Mesodermal cell (in vitro differentiated cells): ENCODE results near the gene ANXA6.
A peak's percentile ranks its signal among the peaks of the same experiment; 100 is the strongest.

Experiments
- H3K27ac ChIP-seq: 2 replicates; pipeline ENCODE4 v1.7.0; 2013; ENCODE audit warnings: mild to moderate bottlenecking, low read depth, low read length, moderate library complexity; ENCODE audit not compliant: severe bottlenecking
- H3K36me3 ChIP-seq: 2 replicates; pipeline ENCODE4 v1.7.1; 2013; ENCODE audit warnings: mild to moderate bottlenecking, low read length, moderate library complexity; ENCODE audit not compliant: control insufficient read depth, insufficient read depth
- H3K4me1 ChIP-seq: one replicate; pipeline ENCODE4 v1.7.1; 2013; ENCODE audit warnings: mild to moderate bottlenecking, low read length; ENCODE audit not compliant: insufficient read depth, control insufficient read depth, poor library complexity, severe bottlenecking
- H3K4me3 ChIP-seq: 2 replicates; pipeline ENCODE4 v1.7.0; 2013; ENCODE audit warnings: low read length, control low read depth, mild to moderate bottlenecking; ENCODE audit not compliant: insufficient read depth, poor library complexity, severe bottlenecking; ENCODE audit errors: extremely low read depth
- H3K9me3 ChIP-seq: 2 replicates; pipeline ENCODE4 v1.7.1; 2013; ENCODE audit warnings: mild to moderate bottlenecking, low read length, moderate library complexity; ENCODE audit not compliant: control insufficient read depth
- WGBS, 2 experiments: methylation state at CpG; one replicate each; pipeline ENCODE4 v1.1.5; 2013; ENCODE audit warnings: missing lambda C conversion rate in 2 of 2; ENCODE audit not compliant: insufficient coverage in 2 of 2; 5-methylcytosine and 5-hydroxymethylcytosine counted together

Gene ANXA6

GRCh38 chr5:151079838-151080612 lies 77.6 kb downstream of the ANXA6 start:
- Histone ChIP-seq H3K9me3 (no peaks in the 10 kb centered on the region), H3K36me3 (peaks cover 13% of the 10 kb centered on the region), H3K27ac (peak overlapping the region; percentile 95), H3K4me3 (peak overlapping the region; percentile 76), H3K4me1 (peaks cover 9% of the 10 kb centered on the region)
- 9 to 18% methylated on average over 12 to 14 of the region's 21 CpGs for WGBS, 2 experiments

GRCh38 chr5:151078490-151079262 lies 78.9 kb downstream of the ANXA6 start:
- H3K4me1 ChIP-seq: peaks cover 9% of the 10 kb centered on the region
- 91 to 97% methylated on average over 14 of the region's 16 CpGs for WGBS, 2 experiments
- peaks cover 13% of the 10 kb centered on the region for H3K36me3 ChIP-seq
- H3K27ac ChIP-seq: no peak overlapping the region
- H3K9me3 ChIP-seq: no peaks in the 10 kb centered on the region
- no peak overlapping the region for H3K4me3 ChIP-seq

GRCh38 chr5:151077967-151078366 lies 79.6 kb downstream of the ANXA6 start:
- H3K36me3 ChIP-seq: peaks cover 15% of the 10 kb centered on the region
- no peak overlapping the region for H3K4me3 ChIP-seq
- peaks cover 9% of the 10 kb centered on the region for H3K4me1 ChIP-seq
- no peaks in the 10 kb centered on the region for H3K9me3 ChIP-seq
- H3K27ac ChIP-seq: no peak overlapping the region
- WGBS, 2 experiments: 87 to 100% methylated on average over 2 to 3 of the region's 3 CpGs

- no peak overlapping the region for H3K4me3 ChIP-seq
- 96 to 98% methylated on average over 8 to 9 of the region's 9 CpGs for WGBS, 2 experiments
These were observed 80.2 kb downstream of the ANXA6 start for GRCh38 chr5:151077419-151077818.

GRCh38 chr5:151076616-151077015 lies 81.0 kb downstream of the ANXA6 start:
- peaks cover 17% of the 10 kb centered on the region for H3K4me1 ChIP-seq
- 85 to 89% methylated on average over 4 to 5 of the region's 6 CpGs for WGBS, 2 experiments
- no peaks in the 10 kb centered on the region for H3K9me3 ChIP-seq
- H3K27ac ChIP-seq: no peak overlapping the region
- peaks cover 15% of the 10 kb centered on the region for H3K36me3 ChIP-seq
- H3K4me3 ChIP-seq: no peak overlapping the region

More at GRCh38 chr5:151077419-151077818, 80.2 kb downstream of the ANXA6 start:
- Histone ChIP-seq H3K4me1 (peaks cover 12% of the 10 kb centered on the region), H3K36me3 (peaks cover 15% of the 10 kb centered on the region), H3K9me3 (no peaks in the 10 kb centered on the region), H3K27ac (no peak overlapping the region)

GRCh38 chr5:151075698-151076331 lies 81.8 kb downstream of the ANXA6 start:
- no peak overlapping the region for H3K27ac ChIP-seq
- H3K36me3 ChIP-seq: peaks cover 15% of the 10 kb centered on the region
- no peak overlapping the region for H3K4me3 ChIP-seq
- H3K9me3 ChIP-seq: no peaks in the 10 kb centered on the region
- WGBS, 2 experiments: 87 to 88% methylated on average over 5 of the region's 5 CpGs
- peaks cover 18% of the 10 kb centered on the region for H3K4me1 ChIP-seq

GRCh38 chr5:151074557-151074956 lies 83.0 kb downstream of the ANXA6 start:
- H3K4me1 ChIP-seq: peaks cover 17% of the 10 kb centered on the region
- H3K4me3 ChIP-seq: no peak overlapping the region
- 100% methylated on average over 1 of the region's 2 CpGs; no CpG with 5 or more reads in 1 of the 2 experiments for WGBS, 2 experiments
- H3K27ac ChIP-seq: no peak overlapping the region
- H3K36me3 ChIP-seq: peaks cover 15% of the 10 kb centered on the region
- no peaks in the 10 kb centered on the region for H3K9me3 ChIP-seq

- Histone ChIP-seq H3K4me1 (peaks cover 24% of the 10 kb centered on the region), H3K9me3 (no peaks in the 10 kb centered on the region), H3K4me3 (no peak overlapping the region), H3K27ac (no peak overlapping the region), H3K36me3 (peaks cover 15% of the 10 kb centered on the region)
- WGBS, 2 experiments: 100% methylated on average over 1 of the region's 2 CpGs; no CpG with 5 or more reads in 1 of the 2 experiments
These were observed 84.3 kb downstream of the ANXA6 start for GRCh38 chr5:151073280-151073679.

- H3K4me1 ChIP-seq: peaks cover 25% of the 10 kb centered on the region
- WGBS, 2 experiments: 75% methylated on average over 3 of the region's 5 CpGs; no CpG with 5 or more reads in 1 of the 2 experiments
- H3K36me3 ChIP-seq: peaks cover 10% of the 10 kb centered on the region
- no peaks in the 10 kb centered on the region for H3K9me3 ChIP-seq
- peak overlapping the region; percentile 33 for H3K27ac ChIP-seq
- no peak overlapping the region for H3K4me3 ChIP-seq
These were observed 85.0 kb downstream of the ANXA6 start for GRCh38 chr5:151072630-151073025.

GRCh38 chr5:151071848-151072629 lies 85.5 kb downstream of the ANXA6 start:
- peak overlapping the region; percentile 33 for H3K27ac ChIP-seq

More at GRCh38 chr5:151071848-151072629, 85.5 kb downstream of the ANXA6 start:
- no peaks in the 10 kb centered on the region for H3K9me3 ChIP-seq
- H3K4me3 ChIP-seq: no peak overlapping the region
- peaks cover 30% of the 10 kb centered on the region for H3K4me1 ChIP-seq
- WGBS, 2 experiments: 92 to 98% methylated on average over 6 to 7 of the region's 10 CpGs
- peaks cover 13% of the 10 kb centered on the region for H3K36me3 ChIP-seq
